Astrocyte of the hippocampus (primary cell): Measurements from ENCODE around the gene CNTNAP5.
"Not testable (repeated sequence)": the region's sequence is repeated elsewhere in the genome, so short reads cannot be mapped to it uniquely, and the experiment has no call there.

Experiments used
- DNase-seq: peaks from one replicate; pipeline ENCODE4 v3.0.0; 2011; ENCODE audit warnings: low read depth, low spot score

CNTNAP5 gene

GRCh38 chr2:124319577-124319976 lies 294.5 kb downstream of the CNTNAP5 start:
- DNase-seq = no peak

- DNase-seq = no peak
These were observed 295.1 kb downstream of the CNTNAP5 start for GRCh38 chr2:124320051-124320688.

GRCh38 chr2:124323321-124323720 lies 298.2 kb downstream of the CNTNAP5 start:
- no peak for DNase-seq

DNA sequence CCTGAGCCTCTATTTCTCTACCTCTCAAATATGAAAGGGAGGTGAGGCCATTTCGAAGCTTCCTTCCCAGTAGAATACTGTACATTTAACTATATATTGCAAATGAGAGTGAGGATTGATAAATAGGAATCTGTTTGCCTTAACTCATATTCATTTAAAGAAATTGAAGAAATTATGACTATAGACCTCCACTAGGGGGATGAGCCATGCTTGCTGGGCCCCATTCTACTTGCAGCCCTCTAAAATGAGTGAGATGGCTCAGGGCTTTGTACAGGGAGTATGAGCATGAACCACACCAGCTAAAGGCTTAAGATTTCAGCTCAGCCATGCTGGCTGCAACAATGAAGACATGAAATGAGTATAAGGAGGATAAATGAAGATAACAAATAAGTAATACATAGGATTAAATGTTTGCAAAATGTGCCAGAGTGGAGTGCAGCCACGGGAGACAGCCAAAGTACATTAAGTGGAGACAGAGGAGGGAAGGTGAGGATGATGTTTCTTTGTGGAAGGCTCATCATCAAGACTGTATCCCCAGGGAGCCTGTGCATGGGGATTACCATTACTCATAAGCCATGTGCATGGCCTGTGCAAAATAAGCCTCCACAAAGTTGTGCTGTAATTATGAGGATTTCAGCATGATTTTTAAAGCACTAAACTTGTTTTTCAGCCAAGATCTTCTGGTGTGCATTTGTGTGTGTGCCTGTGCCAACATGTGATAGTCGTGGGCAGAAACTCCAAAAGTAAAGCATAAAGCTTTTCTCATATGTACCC lies 300.8 kb downstream of the CNTNAP5 start:
- no peak for DNase-seq

DNA sequence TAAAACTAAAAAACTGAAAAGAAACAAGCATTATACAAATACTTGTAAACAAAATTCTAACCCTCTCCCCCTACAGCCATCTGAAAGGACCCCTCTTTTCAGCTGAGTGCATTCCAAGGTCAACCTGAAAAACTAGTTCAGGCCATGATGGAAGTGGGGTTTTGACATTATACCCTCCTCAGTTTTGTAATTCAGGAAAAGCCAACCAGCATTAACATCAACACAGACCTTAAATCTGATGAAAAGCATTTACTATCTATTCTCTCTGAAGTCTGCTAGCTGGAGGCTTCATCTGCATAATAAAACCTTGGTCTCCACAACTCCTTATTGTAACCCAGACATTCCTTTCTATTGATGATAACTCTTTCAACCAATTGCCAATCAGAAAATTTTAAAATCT lies 302.2 kb downstream of the CNTNAP5 start:
- DNase-seq = no peak

DNA sequence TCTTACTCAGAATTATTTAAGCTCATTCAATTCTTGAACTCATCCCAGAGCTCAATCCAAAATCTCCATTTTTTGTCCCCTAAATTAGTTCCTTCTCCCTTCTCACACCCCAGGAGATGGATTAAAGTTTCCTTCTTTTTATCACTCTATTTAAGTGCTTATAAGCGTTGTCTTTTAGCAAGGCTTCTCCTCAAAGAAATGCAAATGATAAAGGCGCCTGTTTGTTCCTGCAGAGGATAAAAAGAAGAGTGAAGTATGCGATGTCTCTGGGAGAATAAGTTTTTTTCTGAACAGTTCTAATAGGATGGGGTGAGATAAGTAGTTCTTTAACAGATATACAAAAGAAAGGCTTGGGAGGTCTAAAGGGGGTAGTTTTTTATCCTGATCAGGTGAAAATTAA lies 303.3 kb downstream of the CNTNAP5 start:
- DNase-seq = no peak

- DNase-seq = no peak
These were observed 308.7 kb downstream of the CNTNAP5 start for GRCh38 chr2:124333784-124334183.

GRCh38 chr2:124335058-124335457 lies 310.0 kb downstream of the CNTNAP5 start:
- no peak for DNase-seq

DNA sequence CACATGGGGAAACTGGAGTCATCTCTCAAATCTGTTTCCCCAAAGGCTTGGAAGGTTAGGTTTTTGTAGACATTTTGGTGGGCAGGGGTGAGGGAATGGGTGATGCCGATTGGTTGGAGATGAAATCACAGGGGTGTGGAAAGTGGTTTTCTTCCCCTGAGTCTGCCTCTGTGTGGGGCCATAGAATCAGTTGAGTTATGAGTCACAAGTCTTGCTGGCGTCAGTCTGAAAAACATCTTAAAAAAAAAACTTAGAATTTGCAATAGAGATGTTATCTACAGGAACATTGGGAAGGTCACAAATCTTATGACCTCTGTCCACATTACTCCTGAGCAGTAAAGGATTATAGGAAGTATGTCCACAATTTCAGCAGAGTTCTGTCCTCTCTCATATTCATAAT lies 314.6 kb downstream of the CNTNAP5 start:
- no peak for DNase-seq

DNA sequence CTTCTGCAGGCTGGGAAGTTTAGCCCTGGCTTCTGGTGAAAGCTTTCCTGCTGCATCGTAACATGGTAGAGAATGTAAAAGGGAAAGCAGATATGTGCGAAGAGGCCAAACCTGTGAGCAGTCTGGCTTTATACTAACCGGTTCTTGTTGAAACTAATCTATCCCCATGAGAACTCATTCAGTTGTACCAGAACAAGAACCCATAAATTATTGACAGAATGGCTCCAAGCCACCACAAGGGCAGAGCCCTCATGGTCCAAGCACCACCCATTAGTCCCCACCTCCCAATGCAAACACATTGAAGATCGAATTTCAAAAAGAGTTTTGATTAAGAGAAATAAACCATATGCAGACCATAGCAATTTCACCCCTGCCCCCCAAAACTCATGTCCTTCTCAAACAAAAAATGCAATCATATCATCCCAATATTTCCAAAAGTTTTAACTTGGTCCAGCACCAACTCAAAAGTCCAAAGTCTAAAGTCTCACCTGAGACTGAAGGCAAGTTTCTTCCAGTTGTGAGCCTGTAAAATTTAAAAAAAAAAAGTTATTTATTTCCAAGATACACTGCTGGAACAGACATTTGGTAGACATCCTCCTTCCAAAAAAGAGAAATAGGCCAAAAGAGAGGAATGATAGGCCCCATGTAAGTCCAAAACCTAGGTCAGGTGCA lies 318.9 kb downstream of the CNTNAP5 start:
- no peak for DNase-seq

DNA sequence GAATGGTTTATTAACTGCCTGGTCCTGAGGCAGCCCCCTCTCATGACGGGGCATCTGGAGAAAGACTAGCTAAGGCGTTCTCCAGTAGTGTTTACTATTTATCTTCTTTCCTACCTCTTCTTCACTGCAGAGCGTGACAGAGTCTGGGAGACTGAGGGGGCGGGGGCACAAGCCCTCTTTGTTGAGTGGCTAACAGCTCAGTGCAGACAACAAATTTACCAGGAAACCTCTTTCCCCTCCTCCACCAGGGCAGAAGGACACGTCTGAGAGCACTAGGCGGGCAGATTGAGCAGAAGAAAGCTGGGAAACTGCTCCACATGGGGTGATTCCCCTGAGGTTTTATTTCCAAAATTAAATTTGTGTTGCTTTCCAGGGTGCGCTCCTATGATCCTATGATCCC lies 322.1 kb downstream of the CNTNAP5 start:
- DNase-seq = no peak

GRCh38 chr2:124353656-124354055 lies 328.6 kb downstream of the CNTNAP5 start:
- DNase-seq = no peak

DNA sequence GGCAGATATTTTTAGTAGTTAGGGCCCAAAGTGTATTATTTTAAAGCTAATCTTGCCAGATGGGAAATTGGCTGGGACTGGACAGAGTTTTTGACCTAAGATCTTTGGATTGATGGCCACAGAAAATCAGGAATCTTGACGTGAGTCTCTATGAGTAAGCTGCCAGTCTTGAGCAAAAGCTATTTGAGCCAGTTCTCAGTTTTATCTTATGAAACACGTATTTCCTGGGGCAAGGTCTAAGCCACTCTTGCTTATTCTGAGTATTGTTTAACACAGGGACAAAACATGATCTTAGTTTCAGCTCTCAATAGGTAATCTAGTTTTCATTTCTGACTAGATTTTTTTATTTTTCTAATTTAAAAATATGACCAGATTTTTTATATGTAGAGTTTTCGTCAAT lies 329.4 kb downstream of the CNTNAP5 start:
- DNase-seq = no peak

GRCh38 chr2:124361966-124362365 lies 336.9 kb downstream of the CNTNAP5 start:
- DNase-seq = not testable (repeated sequence)

GRCh38 chr2:124369181-124369580 lies 344.1 kb downstream of the CNTNAP5 start:
- DNase-seq = no peak

DNA sequence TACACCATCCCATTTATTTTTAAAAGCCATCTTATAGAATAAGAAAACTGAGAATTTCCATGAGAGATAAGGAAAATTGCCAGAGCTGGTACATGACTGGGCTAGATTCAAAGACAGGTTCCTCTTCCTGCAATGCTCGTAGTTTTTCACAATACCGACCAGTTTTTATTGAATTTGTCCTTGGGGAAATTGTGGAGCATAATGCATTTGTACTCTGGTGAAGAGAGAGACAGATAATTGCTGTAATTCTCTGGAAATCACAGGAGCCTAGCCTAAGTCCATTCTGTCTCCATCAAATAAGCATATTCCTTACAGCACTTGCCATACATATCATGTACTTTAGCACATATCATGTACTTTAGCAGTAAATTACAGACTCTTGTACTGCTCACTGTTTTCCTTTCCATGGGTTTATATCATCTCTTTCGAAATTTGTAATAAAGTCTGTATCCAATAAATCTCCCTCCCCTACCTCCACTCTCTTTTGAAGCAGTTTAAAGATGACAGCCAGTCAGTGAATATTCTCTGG lies 355.2 kb downstream of the CNTNAP5 start:
- DNase-seq = no peak

DNA sequence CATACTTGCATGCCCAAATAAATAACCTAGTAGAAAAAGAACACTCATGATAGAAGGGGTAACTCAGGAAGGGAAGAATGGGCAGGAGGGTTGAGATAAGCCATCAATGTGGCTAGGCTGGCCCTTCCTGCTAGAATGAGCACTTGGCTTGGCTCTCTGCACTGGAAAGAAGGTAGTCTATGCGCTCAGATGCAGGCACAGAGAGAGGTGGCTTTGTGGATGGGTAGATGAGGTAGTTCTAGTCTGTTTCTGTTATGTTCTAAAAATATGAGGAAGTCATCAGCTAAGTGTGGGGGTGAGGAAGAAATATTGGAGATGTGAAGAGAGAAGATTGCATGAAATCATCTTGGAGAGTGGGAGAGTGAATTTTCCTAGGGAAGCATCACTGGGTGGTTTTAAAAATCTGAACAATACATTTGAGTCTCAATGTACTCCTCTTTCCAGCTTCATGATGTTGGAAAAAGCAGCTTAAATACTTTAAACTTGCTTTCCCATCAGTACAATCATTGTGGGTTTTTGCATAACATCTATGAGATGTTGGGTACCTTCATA lies 357.1 kb downstream of the CNTNAP5 start:
- no peak for DNase-seq

DNA sequence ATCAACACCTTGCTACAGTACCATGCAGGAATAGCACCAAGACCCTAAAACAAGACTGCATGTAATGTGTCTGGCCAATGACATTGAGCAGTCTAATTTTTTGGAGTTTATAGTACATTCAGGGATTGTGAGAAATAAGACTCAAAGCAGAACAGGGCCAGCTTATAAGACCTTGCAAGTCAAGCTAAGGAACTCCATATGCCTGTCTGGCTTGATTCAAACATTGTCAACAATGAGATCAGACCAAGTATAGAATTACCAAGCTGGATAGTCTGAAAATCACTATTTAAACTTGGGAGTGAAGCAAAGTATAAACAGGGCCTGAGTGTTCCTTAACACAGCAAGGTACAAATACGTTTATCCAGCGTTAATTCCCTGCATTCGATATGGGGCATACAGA lies 370.9 kb downstream of the CNTNAP5 start:
- no peak for DNase-seq

DNA sequence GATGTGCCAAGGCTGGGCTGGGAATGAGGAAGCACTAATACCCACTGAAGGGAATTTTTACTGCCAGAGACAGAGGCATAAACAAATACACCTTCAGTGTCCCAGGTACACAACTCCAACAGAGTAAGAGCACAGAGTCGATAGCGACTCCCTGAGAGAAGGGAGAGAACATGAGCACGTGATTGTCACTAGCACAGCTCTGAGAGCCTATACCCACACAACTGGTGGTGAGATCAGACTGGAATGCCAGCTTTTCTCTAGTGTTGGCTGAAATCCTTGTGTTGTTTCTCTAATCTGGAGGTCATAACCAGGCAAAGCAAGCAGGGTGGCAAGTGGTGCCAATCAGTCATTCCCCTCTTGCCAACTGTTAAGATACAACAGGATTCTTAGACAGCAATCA lies 377.2 kb downstream of the CNTNAP5 start:
- no peak for DNase-seq

DNA sequence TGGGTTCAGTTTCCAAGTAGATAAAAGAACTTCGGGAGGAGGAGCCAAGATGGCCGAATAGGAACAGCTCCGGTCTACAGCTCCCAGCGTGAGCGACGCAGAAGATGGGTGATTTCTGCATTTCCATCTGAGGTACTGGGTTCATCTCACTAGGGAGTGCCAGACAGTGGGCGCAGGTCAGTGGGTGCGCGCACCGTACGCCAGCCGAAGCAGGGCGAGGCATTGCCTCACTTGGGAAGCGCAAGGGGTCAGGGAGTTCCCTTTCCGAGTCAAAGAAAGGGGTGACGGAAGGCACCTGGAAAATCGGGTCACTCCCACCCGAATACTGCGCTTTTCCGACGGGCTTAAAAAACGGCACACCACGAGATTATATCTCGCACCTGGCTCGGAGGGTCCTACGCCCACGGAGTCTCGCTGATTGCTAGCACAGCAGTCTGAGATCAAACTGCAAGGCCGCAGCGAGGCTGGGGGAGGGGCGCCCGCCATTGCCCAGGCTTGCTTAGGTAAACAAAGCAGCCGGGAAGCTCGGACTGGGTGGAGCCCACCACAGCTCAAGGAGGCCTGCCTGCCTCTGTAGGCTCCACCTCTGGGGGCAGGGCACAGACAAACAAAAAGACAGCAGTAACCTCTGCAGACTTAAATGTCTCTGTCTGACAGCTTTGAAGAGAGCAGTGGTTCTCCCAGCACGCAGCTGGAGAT lies 382.9 kb downstream of the CNTNAP5 start:
- not testable (repeated sequence) for DNase-seq

- DNase-seq = no peak
These were observed 399.0 kb downstream of the CNTNAP5 start for GRCh38 chr2:124424074-124424473.

- no peak for DNase-seq
These were observed 401.0 kb downstream of the CNTNAP5 start for GRCh38 chr2:124426122-124426521.
